ENCODE data around the gene MINDY4. TPM values are rescaled to one million over a fixed set of nuclear protein-coding genes. Genes with fewer than 3 reads are reported as not detected.

MINDY4 gene
- total RNA-seq, 1 donor from 2014 or later = 5.2 TPM

DNA sequence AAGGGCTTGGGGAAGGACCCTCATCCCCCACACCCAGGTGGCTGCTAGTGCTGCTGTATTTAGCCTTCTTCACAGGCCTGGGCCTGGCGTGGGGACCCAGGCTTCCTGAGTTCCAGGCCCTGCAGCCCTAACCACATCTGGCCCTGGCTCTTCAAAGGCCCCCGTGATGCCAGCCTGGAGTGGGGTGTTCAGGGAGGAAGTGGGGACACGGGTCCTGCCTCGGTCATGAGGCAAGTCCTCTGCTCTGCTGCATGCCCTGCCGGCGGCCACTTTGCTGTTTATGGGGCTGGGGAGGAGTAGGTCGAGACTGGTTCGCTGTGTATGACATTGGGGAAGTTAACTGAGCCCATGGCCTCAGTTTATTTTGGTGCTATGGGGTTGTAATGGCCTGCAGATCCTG is 131.9 kb downstream of the MINDY4 start:
- no peak for DNase-seq

DNA sequence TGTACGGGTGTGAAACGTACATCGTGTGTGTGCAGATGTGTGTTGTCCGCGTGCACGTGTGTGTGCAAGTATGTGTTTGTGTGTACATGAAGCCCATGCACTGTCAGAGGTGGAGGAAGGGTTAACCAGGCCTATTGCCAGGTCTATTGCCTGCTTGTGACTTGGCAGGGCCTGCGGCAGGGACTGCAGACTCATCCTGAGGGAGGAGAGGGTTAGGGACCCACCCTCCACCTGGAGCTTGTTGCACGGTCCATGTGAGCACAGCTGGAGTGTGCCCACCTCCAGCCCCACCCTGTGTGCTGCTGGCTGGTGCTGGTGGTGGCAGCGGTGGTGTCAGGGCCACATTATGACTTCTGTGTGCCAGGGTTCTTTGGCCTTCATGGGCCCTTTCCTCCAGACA is 133.3 kb downstream of the MINDY4 start:
- DNase-seq = no peak

DNA sequence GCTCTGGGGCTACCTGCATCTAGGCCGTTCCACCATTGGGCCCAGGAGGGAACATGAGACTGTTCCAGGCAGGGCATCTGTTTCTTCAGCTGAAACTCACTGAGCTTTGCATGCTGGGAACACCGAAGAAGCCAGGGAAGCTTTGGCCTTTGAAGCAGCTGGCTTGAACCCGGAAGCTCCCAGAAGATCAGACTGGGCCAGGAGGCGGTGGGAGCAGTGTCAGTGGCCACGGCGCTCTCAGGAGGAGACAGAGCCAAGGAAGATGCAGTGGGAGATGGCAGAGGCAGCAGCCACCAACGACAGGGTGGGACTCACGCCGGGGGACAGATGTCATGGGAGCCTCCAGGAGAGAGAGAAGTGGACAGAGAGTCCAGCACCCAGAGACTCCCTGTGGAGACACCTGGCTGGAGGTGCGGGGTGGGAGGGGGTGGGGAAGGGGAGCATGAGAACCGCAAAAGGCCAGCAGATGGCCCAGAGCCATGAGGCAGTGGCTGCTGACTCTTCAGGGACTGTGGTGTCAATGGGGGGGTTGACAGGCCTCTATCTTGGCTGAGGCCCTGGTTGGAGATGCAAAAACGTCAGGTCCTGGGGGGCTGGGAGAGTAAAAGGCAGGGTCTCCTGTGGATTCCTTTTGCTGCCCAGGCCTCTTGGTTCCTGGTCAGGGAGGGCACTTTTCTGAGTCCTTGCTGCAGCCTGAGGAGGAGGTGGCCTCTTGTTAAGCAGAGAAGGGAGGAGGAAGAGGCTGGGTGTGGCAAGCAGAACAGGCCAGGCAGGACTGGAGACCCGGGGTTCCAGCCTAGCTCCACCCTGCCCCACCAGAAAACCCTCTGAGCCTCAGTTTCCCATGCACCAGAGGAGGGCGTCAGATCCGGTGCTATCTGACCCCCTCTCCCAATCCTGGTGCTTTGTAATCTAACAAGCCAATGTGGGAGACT is 134.1 kb downstream of the MINDY4 start:
- DNase-seq = no peak

DNA sequence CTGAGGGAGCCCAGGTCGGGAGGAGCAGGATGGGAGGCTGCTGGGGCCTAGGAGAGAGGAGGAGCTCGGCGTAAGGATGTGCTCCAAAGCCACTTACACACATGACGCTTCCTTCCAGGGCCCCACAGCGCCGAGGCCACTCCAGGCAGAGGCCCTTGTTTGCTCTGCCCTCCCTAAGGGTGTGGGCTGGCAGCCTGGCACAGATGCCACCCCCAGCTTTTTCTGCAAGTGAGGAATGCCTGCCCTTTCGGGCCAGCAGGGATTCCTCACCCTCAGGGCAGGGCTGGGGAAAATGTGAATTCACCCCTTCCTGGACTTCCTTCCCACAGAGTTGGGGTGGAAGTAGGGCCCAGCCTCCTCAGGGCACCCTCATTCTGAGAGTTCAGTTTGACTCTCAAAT is 134.8 kb downstream of the MINDY4 start:
- DNase-seq = no peak

DNA sequence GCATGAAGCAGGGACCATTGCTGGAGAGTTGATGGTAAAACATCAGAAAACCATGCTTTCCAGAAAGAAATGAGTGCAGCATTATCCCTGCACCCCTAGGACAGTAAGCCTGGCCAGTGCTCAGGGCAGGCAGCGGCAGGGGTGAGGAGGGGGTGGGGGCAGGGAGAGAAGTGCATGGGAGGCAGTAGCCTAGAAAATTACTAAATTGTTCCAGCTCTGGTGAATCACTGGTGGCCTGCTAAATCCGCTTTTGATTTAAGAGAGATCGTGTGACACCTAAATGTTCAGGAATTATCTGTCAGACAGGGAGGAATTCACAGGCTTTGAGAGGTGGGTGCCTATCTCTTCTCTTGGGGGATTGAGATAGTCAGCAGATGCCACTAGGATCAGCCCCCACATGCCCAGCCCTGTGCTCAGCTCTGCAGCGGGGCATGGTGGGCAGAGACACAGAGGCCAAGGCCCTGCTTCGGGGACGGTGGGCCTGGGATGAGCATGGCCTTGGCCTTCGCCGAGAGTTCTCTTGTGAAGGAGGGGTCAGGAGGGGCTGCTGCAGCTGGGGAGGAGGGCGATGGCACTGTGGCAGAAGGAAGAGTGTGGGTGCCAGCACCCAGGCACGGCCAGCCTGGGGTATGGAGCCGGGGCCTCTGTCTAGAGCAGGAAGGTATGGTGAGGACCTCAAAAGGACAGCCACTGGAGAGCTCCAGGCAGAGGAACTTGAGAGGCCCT is 135.5 kb downstream of the MINDY4 start:
- no peak for DNase-seq

DNA sequence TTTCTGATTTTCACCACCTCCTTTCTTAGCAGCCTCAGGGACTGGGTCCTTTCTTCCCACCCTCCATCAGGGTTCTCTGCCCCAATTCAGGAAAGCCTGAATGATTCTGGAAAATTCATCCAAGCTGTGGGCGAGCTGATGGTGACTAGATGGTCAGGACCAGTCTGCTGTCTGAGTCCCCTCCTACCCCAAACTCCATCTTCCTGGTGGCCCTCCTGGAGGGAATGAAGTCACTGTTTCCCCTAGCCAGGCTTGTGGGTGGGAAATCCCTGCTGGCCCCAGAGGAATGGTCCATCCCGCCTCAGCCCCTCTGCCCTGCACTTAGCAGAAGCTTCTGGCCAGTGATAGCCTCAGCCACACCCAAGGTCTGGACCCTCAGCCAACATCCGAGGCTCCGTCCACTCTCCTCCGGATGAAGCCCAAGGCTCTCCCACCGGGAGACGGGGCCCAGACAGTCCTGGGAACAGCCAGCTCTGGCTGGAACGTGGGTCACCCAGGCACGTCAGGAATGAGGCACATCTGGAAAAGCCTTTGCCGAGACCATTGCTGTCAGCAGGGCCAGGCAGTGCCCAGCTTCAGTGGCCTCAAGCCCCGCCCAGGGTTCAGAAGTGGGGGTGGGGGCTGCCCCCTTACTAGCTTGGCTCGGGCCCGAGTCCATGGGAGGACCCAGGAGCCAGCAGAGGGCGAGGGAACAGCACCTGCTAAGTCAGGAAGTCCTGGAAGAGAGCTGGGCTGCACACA is 136.5 kb downstream of the MINDY4 start:
- no peak for DNase-seq

DNA sequence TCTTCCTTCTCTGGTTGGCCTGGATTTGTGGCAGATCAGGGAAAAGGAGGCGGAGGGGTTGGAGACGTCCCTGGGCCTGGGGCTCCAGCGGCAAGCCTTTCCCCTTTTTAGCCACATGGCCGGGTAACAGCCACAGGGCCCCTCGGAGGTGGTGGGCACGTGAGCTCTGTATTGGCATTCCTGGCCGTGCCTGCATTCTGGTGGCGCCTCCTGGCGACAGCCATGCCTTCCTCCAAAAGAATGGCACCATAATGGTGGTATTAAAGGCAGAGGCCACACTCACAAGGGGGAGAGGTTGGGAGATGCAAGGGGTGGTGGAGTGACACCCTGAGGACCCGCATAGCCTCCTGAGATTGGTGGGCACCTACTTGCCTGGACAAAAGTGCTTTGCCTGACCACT is 137.5 kb downstream of the MINDY4 start:
- DNase-seq = no peak

DNA sequence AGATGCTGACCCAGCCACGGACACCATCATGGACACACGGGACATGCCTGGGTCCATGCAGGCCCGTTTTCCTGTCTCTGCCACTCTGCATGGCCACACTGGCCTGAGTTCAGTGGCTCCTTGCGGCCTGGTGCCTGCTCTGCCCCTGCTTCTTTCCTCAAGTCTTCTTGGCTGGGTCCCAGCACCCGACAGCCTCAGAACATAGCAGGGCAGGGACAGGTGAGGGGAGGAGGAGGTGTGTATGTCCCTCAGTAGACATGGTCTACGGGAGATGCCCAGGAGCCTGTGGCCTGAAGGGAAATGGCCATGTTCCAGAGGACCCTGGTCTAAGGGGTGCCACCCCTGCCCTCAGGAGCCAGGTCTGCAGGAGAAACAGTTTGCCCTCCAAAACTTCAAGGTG is 138.2 kb downstream of the MINDY4 start:
- no peak for DNase-seq

DNA sequence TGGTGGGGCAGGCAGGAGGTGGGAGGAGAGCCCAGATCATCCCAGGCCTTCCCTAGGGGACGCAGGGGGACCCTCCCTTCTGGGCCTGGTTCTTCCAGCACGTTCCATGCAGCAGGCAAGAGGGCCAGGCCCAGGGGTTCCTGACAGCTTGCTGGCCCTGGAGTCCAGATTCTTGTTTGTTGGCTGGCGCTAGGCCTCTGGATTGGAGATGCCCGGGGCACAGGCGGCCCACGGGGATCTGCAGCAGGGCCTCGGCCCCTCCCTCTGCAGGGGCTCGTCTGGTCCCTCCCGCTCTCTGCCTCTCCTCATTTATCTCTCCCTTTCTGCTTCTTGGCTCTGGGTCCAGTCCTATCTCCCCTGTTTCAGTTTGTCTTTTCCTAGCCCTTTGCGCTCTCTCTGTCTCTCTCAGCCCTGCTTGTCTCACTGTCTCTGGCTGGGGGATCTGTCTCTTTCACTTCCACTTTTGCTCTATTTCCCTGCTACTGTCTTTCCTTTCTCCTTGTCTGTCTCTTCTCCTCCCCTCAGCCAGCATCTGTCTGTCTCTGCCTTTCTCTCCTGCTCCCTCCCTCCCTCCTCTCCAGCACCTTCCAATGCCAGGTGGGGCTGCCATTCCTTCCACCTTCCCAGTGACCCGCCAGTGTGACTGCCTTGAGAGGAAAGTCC is 139.3 kb downstream of the MINDY4 start:
- no peak for DNase-seq

DNA sequence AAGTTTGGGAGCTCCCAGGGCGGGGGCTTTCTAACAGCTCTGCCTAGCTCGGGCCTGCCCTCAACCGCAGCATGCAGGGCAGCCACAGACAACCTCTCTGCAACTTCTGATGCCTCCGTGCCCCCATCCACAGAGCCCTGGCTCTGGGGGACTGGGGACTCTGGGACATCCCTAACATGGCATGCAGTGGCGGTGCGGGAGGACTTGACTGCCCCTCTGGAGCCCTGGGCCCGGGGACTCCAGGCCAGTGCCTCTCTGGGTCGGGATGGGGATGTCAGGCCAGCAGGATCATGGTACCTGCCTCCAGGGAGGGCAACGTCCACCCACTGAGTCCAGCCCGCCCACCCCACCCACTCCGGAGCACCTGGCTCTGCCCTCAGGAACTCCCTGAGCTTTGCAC is 139.9 kb downstream of the MINDY4 start:
- no peak for DNase-seq

DNA sequence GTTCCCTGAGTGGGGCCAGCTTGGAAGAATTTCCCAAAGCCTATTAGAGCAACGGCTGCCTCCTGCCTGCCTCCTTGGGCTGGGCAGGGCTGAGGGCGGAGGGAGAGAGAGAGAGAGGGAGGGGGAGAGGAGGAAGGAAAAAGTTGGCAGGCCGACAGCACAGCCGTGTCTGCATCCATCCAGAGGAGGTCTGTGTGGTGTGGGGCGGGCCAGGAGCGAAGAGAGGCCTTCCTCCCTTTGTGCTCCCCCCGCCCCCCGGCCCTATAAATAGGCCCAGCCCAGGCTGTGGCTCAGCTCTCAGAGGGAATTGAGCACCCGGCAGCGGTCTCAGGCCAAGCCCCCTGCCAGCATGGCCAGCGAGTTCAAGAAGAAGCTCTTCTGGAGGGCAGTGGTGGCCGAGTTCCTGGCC is 140.3 kb downstream of the MINDY4 start, which contains the start of gene AQP1:
Gene AQP1, plus strand, starts transcription at position 293 of the 409 bp plus-strand sequence. Its CDS starts 57 bp downstream, at position 350.
- peak; percentile 78 for DNase-seq

DNA sequence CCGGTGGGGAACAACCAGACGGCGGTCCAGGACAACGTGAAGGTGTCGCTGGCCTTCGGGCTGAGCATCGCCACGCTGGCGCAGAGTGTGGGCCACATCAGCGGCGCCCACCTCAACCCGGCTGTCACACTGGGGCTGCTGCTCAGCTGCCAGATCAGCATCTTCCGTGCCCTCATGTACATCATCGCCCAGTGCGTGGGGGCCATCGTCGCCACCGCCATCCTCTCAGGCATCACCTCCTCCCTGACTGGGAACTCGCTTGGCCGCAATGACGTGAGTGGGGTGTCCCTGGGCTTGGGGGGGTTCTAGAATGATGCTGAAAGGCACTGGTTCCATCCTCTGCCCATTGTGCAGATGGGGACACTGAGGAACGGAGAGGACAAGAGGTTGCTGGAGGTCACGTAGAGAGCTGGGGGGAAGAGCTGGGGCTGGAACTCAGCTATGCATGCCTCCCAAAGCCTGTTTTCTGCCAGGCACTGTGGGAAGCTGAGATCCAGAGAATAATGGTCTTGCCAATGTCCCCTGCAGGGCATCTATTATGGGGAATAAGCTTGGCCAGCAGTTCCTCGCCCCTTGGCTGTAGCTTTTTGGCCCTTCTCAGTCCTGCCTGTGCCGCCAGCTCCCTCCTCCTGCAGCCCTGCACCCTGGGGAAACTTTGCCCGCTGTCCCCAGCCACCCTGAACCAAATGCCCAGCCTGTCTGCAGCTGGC is 141.0 kb downstream of the MINDY4 start:
- DNase-seq = no peak

DNA sequence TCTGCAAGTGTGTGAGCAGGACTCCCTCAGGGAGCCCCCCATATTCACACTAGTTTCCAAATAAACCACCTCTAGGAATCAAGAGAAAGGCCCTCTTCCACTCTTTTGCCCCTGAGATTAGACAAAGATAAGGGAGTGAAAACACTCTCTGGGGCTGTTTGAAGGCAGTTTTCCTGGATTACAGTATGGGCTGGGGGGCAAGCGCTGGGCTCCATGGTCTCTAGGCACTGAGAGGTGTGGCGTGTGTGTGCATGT is 141.4 kb downstream of the MINDY4 start:
- DNase-seq = no peak

DNA sequence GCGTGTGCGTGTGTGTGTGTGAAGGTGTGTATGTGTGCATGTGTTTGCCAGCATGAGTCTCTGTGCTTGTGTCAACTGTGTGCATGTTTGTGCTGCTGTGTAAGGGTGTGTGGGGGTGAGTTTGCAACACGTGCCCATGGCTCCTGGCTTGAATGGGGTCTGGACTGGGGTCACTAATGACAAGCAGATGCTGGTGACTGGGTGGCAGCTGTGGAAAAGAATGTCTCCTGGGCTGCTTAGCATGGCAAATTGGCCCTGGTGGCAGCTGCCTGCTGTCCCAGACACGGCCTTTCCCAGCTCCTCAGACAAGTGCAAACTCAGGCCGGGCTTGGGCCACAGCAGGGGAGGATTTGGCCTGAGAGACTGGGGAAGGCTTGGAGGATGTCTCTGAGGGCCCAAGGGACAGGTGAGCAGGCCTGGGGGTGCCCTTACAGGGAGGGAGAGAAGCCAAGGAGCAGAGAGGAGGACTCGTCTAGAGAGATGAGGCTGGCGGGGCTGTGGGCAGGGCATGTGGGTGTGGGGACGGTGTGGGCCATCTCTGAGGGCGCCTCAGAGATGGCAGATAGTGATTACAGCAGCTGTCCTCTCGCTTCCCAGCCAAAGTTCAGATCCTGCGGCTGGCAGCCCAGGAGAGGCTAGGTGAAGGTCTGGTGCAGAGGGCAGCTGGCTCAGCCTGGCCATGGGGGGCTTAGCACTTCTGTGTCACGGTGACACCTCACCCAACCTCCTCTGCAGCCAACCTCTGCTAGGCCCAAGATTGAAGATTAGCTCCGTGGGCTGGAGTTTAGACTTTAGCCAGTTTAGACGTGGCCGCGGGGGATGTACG is 142.0 kb downstream of the MINDY4 start:
- DNase-seq = no peak

DNA sequence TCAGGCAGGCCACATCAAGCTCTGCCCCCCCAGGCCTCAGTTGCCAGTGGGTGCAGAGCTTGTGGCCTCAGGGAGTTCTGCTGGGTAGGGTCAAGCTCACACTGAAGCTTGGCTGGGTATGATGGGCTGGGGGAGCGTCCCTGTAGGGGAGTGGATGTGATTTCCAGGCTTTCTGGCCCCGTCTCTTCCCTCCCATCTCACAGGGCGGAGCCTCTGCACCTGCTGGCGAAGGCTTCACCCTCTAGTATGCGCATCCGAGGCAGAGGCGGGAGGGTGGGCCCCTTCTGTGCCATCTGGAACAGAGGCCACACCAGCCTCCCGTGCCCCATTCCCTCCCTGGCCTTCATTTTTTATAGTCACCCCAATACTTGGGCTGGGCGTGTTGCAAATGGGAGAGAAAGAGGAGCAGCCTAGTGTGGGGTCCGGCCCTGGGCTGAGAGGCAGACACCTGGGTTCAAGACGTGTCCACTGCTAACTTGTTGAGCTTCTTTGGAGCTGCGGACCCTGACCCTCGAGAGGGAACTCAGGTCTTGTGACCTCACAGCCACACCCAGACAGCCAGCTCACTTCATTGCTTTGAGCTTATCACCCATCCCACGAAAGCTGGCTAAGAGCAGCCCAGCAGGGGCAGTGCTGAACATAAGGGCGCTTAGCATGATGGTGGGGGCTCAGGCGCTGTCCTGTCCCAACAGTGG is 142.8 kb downstream of the MINDY4 start:
- no peak for DNase-seq

DNA sequence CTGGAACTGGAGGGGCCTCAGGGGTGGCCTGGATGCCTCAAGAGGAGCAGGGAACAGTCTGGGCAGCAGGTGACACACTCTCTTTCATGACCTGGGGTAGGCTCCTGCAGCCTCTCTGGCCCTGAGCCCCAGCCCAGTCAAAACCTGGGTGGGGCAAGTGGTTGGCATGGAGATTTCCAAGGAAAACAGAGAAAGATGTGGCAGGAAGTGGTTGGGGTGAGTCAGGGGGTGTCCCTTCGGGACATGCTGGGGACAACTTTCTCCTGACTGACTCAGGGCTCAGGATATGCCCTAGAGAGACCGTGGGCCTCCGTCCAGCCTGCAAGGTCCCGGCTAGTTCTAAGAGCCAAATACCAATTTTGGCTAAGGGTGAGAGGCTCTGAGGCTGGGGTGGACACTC is 143.4 kb downstream of the MINDY4 start:
- DNase-seq = no peak

DNA sequence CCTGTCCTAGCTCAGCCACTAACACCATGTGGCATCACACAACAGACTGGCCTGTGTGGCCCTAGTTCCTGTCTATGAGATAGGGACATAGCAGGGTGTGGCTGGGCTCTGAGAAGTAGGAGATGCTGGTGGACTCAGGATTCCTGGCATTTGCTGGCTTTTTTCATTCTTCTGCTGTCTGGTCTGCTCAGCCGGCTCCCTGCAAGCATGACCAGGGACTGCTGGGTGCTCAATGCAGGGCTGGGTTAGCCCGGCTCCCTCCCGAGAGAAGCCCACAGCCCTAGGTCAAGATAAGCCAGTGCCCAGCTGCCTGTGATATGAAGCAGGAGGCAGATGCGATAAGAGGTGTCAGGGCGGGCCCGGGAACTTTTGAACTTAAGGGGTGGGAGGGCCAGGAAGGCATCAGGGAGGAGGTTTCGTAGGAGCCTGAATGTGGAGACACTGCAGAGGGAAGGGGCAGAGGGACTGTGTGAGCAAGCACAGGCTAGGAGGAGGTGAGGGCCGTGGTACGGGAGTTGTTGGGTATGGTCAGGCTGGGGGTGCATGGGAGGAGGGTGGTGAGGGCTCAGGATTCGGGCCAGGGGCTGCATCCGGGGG is 143.9 kb downstream of the MINDY4 start:
- no peak for DNase-seq

DNA sequence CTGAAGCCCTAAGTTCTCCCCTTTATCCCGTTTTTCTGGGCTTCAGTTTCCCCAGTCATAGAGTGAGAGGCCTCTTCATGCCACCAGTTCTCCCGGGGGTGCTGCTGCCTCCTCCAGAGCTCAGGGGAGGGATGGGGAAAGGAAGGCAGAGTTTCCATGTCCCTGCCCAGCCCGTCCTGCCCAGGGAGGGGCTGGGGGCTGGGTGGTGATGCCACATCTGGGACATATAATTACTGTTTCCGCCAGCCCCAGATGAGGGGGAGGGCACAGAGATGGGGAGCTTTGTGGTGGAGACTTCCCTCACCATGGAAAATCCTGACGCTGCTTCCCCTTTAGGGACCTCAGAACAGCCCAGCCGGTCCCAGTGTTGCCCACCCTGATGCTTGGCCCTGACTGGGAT is 144.5 kb downstream of the MINDY4 start:
- no peak for DNase-seq

DNA sequence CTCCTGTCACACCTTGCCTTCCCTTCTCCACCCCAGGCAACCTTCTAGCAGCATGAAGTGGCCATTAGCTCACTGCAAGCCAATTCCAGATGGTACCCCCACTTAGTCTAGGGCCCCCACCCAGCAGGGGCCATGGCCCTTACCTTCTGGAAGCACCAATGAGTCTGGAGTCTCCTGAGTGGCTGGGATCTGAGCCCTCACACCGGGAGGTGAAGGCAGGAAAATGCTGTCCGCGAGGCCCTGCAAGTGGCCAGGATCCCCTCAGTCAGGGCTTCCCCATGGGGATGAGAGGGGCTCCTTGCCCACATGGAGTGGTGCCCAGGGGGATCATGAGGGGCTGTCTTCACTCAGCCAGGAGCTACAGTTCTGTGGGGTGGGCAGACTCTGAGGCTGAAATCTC is 145.0 kb downstream of the MINDY4 start:
- no peak for DNase-seq

DNA sequence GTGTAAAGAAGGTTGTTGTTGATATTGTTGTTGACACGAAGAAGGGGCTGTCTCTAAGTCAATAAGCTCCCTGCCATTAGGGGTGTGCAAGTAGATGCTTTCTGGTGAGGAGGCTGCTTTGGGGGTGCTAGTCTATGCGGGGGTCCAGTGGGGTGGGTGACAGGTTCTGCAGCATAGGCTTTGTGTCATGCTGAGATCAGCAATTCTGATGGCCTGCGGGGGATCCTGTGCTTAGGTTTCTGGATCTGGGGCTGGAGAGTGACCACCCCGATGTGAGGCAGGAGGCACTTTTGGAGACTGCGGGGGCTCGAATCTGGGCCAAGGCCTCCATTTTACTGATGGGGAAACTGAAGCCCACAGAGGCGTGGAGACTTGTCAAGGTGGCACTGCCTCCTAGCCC is 145.6 kb downstream of the MINDY4 start:
- DNase-seq = no peak
